ENCODE measurements around the gene EGFL6. TPM values are rescaled to one million over a fixed set of nuclear protein-coding genes. Genes with fewer than 3 reads are reported as not detected.

The EGFL6 gene
- total RNA-seq, 1 experiment from 2014 or later = not detected

DNA sequence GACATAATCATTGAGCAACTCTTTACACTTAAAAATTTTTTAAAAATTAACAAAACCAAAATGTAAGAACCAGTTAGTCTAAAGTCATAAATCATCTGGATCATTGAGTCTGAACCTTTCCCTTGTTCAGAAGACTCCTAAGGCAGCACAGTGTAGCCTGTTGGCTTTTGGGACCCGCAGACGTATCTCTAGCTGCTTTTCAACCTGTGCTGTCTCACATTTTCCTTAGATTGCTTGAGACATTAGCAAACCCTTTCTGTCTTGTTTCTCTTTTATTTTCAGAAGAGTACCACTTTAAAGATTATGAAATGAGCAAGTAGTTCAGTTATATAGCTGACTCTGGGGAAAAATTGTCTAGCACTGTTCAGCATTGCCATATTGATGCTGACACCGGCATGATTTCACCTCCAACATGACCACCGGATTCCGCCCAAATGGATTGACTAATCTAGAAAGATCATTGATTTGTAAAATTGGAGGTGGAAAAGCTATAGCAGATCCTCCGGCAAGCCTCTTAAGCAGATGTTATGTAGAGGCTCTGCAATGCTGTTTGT is 92.4 kb downstream of the EGFL6 start:
- POLR2A ChIA-PET = no interaction called here
- in situ Hi-C loops (cut with HindIII; ENCODE audit: low pct_unique_long_range_greater_than_20kb, low sequenced_read_pairs) (no loop called here), intact Hi-C loops (cut with micrococcal nuclease; ENCODE audit: unreplicated experiment) (no loop called here)
- DNase-seq (ENCODE audit: low read depth, low spot score) (no peak), ATAC-seq (no peak)
- TF ChIP-seq, protein P1, sequence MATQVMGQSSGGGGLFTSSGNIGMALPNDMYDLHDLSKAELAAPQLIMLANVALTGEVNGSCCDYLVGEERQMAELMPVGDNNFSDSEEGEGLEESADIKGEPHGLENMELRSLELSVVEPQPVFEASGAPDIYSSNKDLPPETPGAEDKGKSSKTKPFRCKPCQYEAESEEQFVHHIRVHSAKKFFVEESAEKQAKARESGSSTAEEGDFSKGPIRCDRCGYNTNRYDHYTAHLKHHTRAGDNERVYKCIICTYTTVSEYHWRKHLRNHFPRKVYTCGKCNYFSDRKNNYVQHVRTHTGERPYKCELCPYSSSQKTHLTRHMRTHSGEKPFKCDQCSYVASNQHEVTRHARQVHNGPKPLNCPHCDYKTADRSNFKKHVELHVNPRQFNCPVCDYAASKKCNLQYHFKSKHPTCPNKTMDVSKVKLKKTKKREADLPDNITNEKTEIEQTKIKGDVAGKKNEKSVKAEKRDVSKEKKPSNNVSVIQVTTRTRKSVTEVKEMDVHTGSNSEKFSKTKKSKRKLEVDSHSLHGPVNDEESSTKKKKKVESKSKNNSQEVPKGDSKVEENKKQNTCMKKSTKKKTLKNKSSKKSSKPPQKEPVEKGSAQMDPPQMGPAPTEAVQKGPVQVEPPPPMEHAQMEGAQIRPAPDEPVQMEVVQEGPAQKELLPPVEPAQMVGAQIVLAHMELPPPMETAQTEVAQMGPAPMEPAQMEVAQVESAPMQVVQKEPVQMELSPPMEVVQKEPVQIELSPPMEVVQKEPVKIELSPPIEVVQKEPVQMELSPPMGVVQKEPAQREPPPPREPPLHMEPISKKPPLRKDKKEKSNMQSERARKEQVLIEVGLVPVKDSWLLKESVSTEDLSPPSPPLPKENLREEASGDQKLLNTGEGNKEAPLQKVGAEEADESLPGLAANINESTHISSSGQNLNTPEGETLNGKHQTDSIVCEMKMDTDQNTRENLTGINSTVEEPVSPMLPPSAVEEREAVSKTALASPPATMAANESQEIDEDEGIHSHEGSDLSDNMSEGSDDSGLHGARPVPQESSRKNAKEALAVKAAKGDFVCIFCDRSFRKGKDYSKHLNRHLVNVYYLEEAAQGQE (IDR thresholded peaks at IDR 0.05; ENCODE audit: insufficient read depth in 1 of 2, low read depth in 2 of 2, low read length in 1 of 2) = no peak
- TF ChIP-seq, protein P2, sequence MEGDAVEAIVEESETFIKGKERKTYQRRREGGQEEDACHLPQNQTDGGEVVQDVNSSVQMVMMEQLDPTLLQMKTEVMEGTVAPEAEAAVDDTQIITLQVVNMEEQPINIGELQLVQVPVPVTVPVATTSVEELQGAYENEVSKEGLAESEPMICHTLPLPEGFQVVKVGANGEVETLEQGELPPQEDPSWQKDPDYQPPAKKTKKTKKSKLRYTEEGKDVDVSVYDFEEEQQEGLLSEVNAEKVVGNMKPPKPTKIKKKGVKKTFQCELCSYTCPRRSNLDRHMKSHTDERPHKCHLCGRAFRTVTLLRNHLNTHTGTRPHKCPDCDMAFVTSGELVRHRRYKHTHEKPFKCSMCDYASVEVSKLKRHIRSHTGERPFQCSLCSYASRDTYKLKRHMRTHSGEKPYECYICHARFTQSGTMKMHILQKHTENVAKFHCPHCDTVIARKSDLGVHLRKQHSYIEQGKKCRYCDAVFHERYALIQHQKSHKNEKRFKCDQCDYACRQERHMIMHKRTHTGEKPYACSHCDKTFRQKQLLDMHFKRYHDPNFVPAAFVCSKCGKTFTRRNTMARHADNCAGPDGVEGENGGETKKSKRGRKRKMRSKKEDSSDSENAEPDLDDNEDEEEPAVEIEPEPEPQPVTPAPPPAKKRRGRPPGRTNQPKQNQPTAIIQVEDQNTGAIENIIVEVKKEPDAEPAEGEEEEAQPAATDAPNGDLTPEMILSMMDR (IDR thresholded peaks at IDR 0.05) = no peak
- TF ChIP-seq SIN3A (IDR thresholded peaks at IDR 0.05; ENCODE audit: borderline replicate concordance, insufficient read depth, low read depth, low read length) (no peak), TCF7L2 (IDR thresholded peaks at IDR 0.05; ENCODE audit: low read depth, low read length) (no peak), POLR2AphosphoS5 (IDR thresholded peaks at IDR 0.05; ENCODE audit: low read depth, low read length) (no peak)
- H3K27ac ChIP-seq (ENCODE audit: low read length) = no peak overlapping the region
- no peak overlapping the region for H3K4me3 ChIP-seq (ENCODE audit: low read depth in 2 of 2, low read length in 2 of 2)
- H3K27me3 ChIP-seq (ENCODE audit: control insufficient read depth, insufficient read depth, low read length) = no peaks in the 10 kb centered on the region
- BruUV-seq (replicated peaks) = no TSS peak
- no peaks in the 10 kb centered on the region for H3K4me1 ChIP-seq (ENCODE audit: control insufficient read depth, insufficient read depth, low read length)
- H3K36me3 ChIP-seq (ENCODE audit: control insufficient read depth, insufficient read depth, low read length) = no peaks in the 10 kb centered on the region
- CTCF ChIA-PET = interaction anchor here (0.5 kb wide), 1 partner anchor 368 kb away, joined by 3 read pairs; the partner anchor contains the start of gene GEMIN8
- no peaks in the 10 kb centered on the region for H3K9me3 ChIP-seq (ENCODE audit: control insufficient read depth, insufficient read depth, low read depth, low read length)

DNA sequence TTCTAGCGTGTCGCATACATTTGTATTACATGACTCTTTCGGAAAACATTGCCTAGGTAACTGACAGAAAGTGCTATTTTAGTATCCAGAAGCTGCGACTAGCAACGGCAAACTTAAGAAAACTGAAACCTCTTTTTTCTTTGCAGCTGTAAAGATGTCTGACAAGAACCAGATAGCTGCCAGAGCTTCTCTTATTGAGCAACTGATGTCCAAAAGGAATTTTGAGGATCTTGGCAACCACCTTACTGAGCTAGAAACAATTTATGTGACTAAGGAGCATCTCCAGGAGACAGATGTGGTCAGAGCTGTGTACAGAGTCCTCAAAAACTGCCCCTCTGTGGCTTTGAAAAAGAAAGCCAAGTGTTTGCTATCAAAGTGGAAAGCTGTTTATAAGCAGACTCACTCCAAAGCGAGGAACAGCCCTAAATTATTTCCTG is 93.0 kb downstream of the EGFL6 start:
- no TSS peak for BruUV-seq (replicated peaks)
- ChIA-PET POLR2A (no interaction called here), CTCF (interaction anchor here (0.5 kb wide), 1 partner anchor 367 kb away, joined by 3 read pairs; the partner anchor contains the start of gene GEMIN8)
- Histone ChIP-seq H3K4me3 (ENCODE audit: low read depth in 2 of 2, low read length in 2 of 2) (no peak overlapping the region), H3K9me3 (ENCODE audit: control insufficient read depth, insufficient read depth, low read depth, low read length) (no peaks in the 10 kb centered on the region), H3K27ac (ENCODE audit: low read length) (no peak overlapping the region), H3K36me3 (ENCODE audit: control insufficient read depth, insufficient read depth, low read length) (no peaks in the 10 kb centered on the region), H3K27me3 (ENCODE audit: control insufficient read depth, insufficient read depth, low read length) (no peaks in the 10 kb centered on the region), H3K4me1 (ENCODE audit: control insufficient read depth, insufficient read depth, low read length) (no peaks in the 10 kb centered on the region)
- intact Hi-C loops (cut with micrococcal nuclease; ENCODE audit: unreplicated experiment) (no loop called here), in situ Hi-C loops (cut with HindIII; ENCODE audit: low pct_unique_long_range_greater_than_20kb, low sequenced_read_pairs) (no loop called here)
- DNase-seq (ENCODE audit: low read depth, low spot score) (no peak), ATAC-seq (no peak)
- TF ChIP-seq SIN3A (IDR thresholded peaks at IDR 0.05; ENCODE audit: borderline replicate concordance, insufficient read depth, low read depth, low read length) (no peak), TCF7L2 (IDR thresholded peaks at IDR 0.05; ENCODE audit: low read depth, low read length) (no peak), POLR2AphosphoS5 (IDR thresholded peaks at IDR 0.05; ENCODE audit: low read depth, low read length) (no peak)
- TF ChIP-seq, protein P1 (IDR thresholded peaks at IDR 0.05; ENCODE audit: insufficient read depth in 1 of 2, low read depth in 2 of 2, low read length in 1 of 2) = no peak
- TF ChIP-seq, protein P2 (IDR thresholded peaks at IDR 0.05) = no peak
